GM18858 (cell line): ENCODE results near the gene HOXB8.

Source experiments
- ATAC-seq: cut with Tn5 transposase; IDR thresholded peaks from one replicate; pipeline ENCODE4 v1.9.1; 2021; ENCODE audit not compliant: unreplicated experiment

HOXB8 gene

GRCh38 chr17:48624544-48625494 is 9.7 kb upstream of the HOXB8 start:
- no peak for ATAC-seq

- no peak for ATAC-seq
Observed at GRCh38 chr17:48624118-48624517, 9.0 kb upstream of the HOXB8 start.

GRCh38 chr17:48623583-48623982 is 8.5 kb upstream of the HOXB8 start:
- ATAC-seq, result no peak

- no peak for ATAC-seq
Observed at GRCh38 chr17:48622857-48623256, 7.8 kb upstream of the HOXB8 start.

GRCh38 chr17:48621410-48622392 is 6.6 kb upstream of the HOXB8 start:
- no peak for ATAC-seq

GRCh38 chr17:48620461-48621139 is 5.5 kb upstream of the HOXB8 start:
- no peak for ATAC-seq

GRCh38 chr17:48619826-48620449 is 4.8 kb upstream of the HOXB8 start:
- ATAC-seq, result no peak

- ATAC-seq, result no peak
Observed at GRCh38 chr17:48618256-48618896, 3.3 kb upstream of the HOXB8 start.

- no peak for ATAC-seq
Observed at GRCh38 chr17:48617471-48618255, 2.6 kb upstream of the HOXB8 start.

- ATAC-seq, result no peak
Observed at GRCh38 chr17:48616717-48617470, 1.8 kb upstream of the HOXB8 start.

- ATAC-seq, result no peak
Observed at GRCh38 chr17:48615963-48616716, 1.0 kb upstream of the HOXB8 start.

- ATAC-seq, result no peak
Observed at GRCh38 chr17:48613862-48614694, 1.0 kb downstream of the HOXB8 start.

- no peak for ATAC-seq
Observed at GRCh38 chr17:48612854-48613691, 2.0 kb downstream of the HOXB8 start.

GRCh38 chr17:48612456-48612853 is 2.6 kb downstream of the HOXB8 start:
- no peak for ATAC-seq

- ATAC-seq, result no peak
Observed at GRCh38 chr17:48611681-48612455, 3.2 kb downstream of the HOXB8 start.
